NCI-H2227 (cell line): ENCODE data around the gene OR11H6.
"Not testable (repeated sequence)": the region's sequence is repeated elsewhere in the genome, so short reads cannot be mapped to it uniquely, and the experiment has no call there.

Source experiments
- DNase-seq: peaks from one replicate; lab custom pipeline; 2025; ENCODE audit not compliant: unreplicated experiment; lab: John Stamatoyannopoulos, UW

OR11H6 gene

DNA sequence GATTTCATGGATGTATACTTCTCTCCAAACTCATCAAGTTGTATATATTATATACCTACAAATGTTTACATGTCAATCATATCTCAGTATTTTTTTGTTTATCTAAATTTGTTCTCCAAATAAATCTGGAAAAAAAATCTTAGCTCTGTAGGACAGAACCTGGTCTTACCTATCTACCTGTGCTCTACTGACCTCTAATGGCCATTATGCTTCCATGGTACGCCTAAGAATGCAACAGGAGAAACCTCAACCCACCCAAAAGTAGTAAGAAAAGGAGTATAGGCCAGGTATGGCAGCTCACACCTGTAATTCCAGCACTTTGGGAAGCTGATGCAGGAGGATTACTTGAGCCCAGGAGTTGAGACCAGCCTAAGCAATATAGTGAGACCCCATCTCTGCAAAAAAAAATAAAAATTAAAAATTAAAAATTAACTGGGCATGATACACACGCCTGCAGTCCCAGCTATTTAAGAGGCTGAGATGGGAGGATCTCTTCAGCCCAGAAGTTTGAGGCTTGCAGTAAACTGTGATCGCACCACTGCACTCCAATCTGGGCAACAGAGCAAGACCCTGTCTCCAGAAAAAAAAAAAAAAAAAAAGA lies 24.2 kb downstream of the OR11H6 start:
- no peak for DNase-seq

DNA sequence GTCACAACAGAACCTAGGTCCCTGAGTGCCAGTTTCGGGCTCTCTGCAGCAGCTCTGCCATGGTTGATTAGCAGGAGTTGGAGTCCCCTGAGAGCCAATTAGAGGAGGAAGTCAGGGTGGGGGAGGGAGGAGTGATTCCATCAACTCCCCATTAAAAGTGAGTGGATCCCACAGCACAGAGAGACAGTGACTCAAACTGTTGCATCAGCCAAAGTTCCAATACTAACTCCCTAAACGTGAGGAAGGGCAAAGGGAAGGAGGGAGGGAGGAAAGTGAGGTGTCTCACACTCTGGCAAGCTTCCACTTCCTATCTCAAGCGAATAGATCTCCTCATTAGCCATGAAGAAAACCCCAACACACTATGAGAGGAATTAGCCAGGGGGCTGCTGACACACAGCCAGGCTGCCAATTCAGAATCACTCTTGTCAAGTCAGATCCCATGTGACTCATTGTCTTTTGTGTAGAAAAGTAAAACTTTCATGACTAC lies 39.2 kb downstream of the OR11H6 start:
- DNase-seq, result no peak

DNA sequence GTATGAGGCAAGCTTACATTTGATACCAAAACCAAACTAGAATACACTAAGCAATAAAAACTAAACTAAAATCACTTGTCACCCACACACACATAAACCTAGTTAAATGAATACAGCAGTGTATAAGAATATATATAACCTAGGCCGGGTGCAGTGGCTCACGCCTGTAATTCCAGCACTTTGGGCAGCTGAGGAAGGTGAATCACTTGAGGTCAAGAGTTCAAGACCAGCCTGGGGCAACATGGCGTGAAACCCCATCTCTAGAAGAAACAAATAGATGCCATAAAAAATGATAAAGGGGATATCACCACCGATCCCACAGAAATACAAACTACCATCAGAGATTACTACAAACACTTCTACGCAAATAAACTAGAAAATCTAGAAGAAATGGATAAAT lies 40.9 kb downstream of the OR11H6 start:
- DNase-seq, result not testable (repeated sequence)

GRCh38 chr14:20274062-20274461 lies 50.6 kb downstream of the OR11H6 start:
- DNase-seq, result no peak
